GM13976 (cell line): ENCODE data around the gene NFATC4.

Experiments
- DNase-seq: peaks from one replicate; pipeline ENCODE4 v3.0.0; 2012; ENCODE audit warnings: low spot score
- CTCF ChIP-seq: IDR thresholded peaks from 2 replicates; pipeline ENCODE4 v1.5.1; 2012; ENCODE audit warnings: borderline replicate concordance, mild to moderate bottlenecking; ENCODE audit not compliant: insufficient read depth; ENCODE audit errors: extremely low read depth, missing control alignments, control extremely low read depth
- in situ Hi-C: fragments of 300-500 bp; cut with MboI; formaldehyde crosslinking; loops from one replicate; pipeline ENCODE4 v1.12.0; 2022; ENCODE audit warnings: low sequenced_read_pairs, mixed read lengths, inconsistent platforms; ENCODE audit not compliant: unreplicated experiment

NFATC4 gene

GRCh38 chr14:24411443-24412389 is 43.7 kb downstream of the NFATC4 start:
- peak; percentile 48 for TF ChIP-seq CTCF
- DNase-seq = peak; percentile 75
- in situ Hi-C loops = no loop called here

- no peak for DNase-seq
- in situ Hi-C loops = no loop called here
- no peak for TF ChIP-seq CTCF
Measured at GRCh38 chr14:24414077-24414476, 46.1 kb downstream of the NFATC4 start.

- in situ Hi-C loops = no loop called here
- no peak for DNase-seq
- no peak for TF ChIP-seq CTCF
Measured at GRCh38 chr14:24414732-24415420, 46.9 kb downstream of the NFATC4 start.

GRCh38 chr14:24415421-24416253 is 47.7 kb downstream of the NFATC4 start:
- no peak for DNase-seq
- no peak for TF ChIP-seq CTCF
- in situ Hi-C loops = no loop called here

GRCh38 chr14:24416254-24416931 is 48.4 kb downstream of the NFATC4 start:
- no peak for TF ChIP-seq CTCF
- in situ Hi-C loops = no loop called here
- DNase-seq = no peak
